Natural killer cell (primary cell): ENCODE measurements around the gene ABR. TPM values are rescaled to one million over a fixed set of nuclear protein-coding genes. Genes with fewer than 3 reads are reported as not detected.

Experiments used
- ATAC-seq, 3 donors: fragments of 150-1000 bp in 2 of 3; fragments of 200-7000 bp in 1 of 3; cut with Tn5 transposase; 1 replicate in 1 of 3; 2 replicates in 2 of 3; pipeline ENCODE4 v1.10.0; 2021; ENCODE audit warnings: mild to moderate bottlenecking in 2 of 3, moderate library complexity in 2 of 3
- DNase-seq, 2 donors: peaks; one replicate each; pipeline versions ENCODE4 v3.0.0 to v3.0.0-alpha.2; 2013 to 2021; ENCODE audit warnings: mixed read lengths in 1 of 2
- H3K27ac ChIP-seq: one replicate; pipeline ENCODE4 v1.5.1; 2013; ENCODE audit warnings: mild to moderate bottlenecking, low read length
- H3K27me3 ChIP-seq: one replicate; pipeline ENCODE4 v1.6.1; 2013; ENCODE audit warnings: low read length; ENCODE audit not compliant: control insufficient read depth, insufficient read depth
- H3K36me3 ChIP-seq: one replicate; pipeline ENCODE4 v1.6.1; 2013; ENCODE audit warnings: low read length; ENCODE audit not compliant: control insufficient read depth, insufficient read depth
- H3K4me1 ChIP-seq: one replicate; pipeline ENCODE4 v1.6.1; 2013; ENCODE audit warnings: low read length; ENCODE audit not compliant: control insufficient read depth, insufficient read depth
- H3K4me3 ChIP-seq: one replicate; pipeline ENCODE4 v1.5.1; 2013; ENCODE audit warnings: low read length
- H3K9me3 ChIP-seq: one replicate; pipeline ENCODE4 v1.6.1; 2013; ENCODE audit warnings: low read length; ENCODE audit not compliant: control insufficient read depth, insufficient read depth
- H3K27ac Mint-ChIP-seq, 2 donors: one replicate each; pipeline ENCODE4 v1.8.0; 2022; ENCODE audit warnings: mild to moderate bottlenecking in 2 of 2, mixed read lengths in 2 of 2, moderate library complexity in 1 of 2
- H3K27me3 Mint-ChIP-seq, 2 donors: one replicate each; pipeline ENCODE4 v1.8.0; 2022; ENCODE audit warnings: low read depth in 2 of 2, mixed read lengths in 2 of 2
- H3K36me3 Mint-ChIP-seq: one replicate; pipeline ENCODE4 v1.8.0; 2022; ENCODE audit warnings: mixed read lengths
- H3K4me1 Mint-ChIP-seq, 2 donors: one replicate each; pipeline ENCODE4 v1.8.0; 2022; ENCODE audit warnings: mixed read lengths in 2 of 2
- H3K4me3 Mint-ChIP-seq: one replicate; pipeline ENCODE4 v1.8.0; 2022; ENCODE audit warnings: mild to moderate bottlenecking, moderate library complexity, mixed read lengths
- H3K9me3 Mint-ChIP-seq, 2 donors: one replicate each; pipeline ENCODE4 v1.8.0; 2022; ENCODE audit warnings: mixed read lengths in 2 of 2
- CTCF ChIP-seq: fragments of 200-600 bp; IDR thresholded peaks from one replicate; pipeline ENCODE4 v1.8.0; 2022; ENCODE audit warnings: antibody characterized with exemption
- WGBS: methylation state at CpG from one replicate; pipeline ENCODE4 v1.1.7; 2013; ENCODE audit warnings: missing lambda C conversion rate; ENCODE audit not compliant: insufficient coverage; 5-methylcytosine and 5-hydroxymethylcytosine counted together
- intact Hi-C: fragments of 100-400 bp; cut with micrococcal nuclease; formaldehyde crosslinking; loops from one replicate; pipeline ENCODE4 v1.14.2; 2022
- total RNA-seq, 4 donors: library from RNA; stranded (reverse); fragments of 120-200 nt in 1 of 4; gene quantifications; one replicate each; pipeline versions ENCODE4 v1.2.3 to v1.2.4, GENCODE V29; 2013 to 2022

Gene ABR
- total RNA-seq, 3 donors from 2014 or later (not counting 1 experiment from before 2014, with no cell fraction given): 155 to 215 (median 163) TPM

DNA sequence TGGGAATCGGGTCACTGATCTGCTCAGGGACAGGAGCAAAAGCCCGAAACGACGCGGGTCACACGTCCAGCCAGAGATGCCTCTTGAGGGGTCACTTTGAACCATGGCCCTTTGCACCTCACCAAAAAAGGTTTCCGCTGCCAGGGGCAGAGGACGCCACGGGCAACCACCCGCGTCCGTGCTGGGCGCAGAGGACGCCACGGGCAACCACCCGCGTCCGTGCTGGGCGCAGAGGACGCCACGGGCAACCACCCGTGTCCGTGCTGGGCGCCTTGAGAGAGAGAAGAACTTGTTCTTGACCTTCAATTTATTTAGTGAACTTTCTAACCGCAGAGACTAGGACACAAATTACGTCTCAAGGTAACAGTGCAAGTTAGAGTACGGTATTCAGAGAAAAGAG is 147.4 kb downstream of the ABR start:
- 87% methylated on average over 27 of the region's 27 CpGs for WGBS
- H3K27ac ChIP-seq: no peak overlapping the region
- H3K4me3 ChIP-seq: no peak overlapping the region
- no peaks in the 10 kb centered on the region for H3K27me3 ChIP-seq
- ATAC-seq (no peak), DNase-seq (no peak)
- H3K9me3 Mint-ChIP-seq: no peaks in the 10 kb centered on the region
- H3K36me3 Mint-ChIP-seq: no peaks in the 10 kb centered on the region
- H3K27me3 Mint-ChIP-seq: no peaks in the 10 kb centered on the region
- peaks cover 7% of the 10 kb centered on the region for H3K36me3 ChIP-seq
- peaks cover 9 to 35% of the 10 kb centered on the region in 2 donors for H3K4me1 Mint-ChIP-seq
- no peaks in the 10 kb centered on the region for H3K9me3 ChIP-seq
- H3K27ac Mint-ChIP-seq: no peak overlapping the region
- H3K4me1 ChIP-seq: peaks cover 7% of the 10 kb centered on the region
- intact Hi-C loops: no loop called here
- no peak overlapping the region for H3K4me3 Mint-ChIP-seq
- no peak for TF ChIP-seq CTCF

GRCh38 chr17:1031711-1032110 is 148.1 kb downstream of the ABR start:
- no peaks in the 10 kb centered on the region for H3K9me3 ChIP-seq
- H3K9me3 Mint-ChIP-seq: no peaks in the 10 kb centered on the region
- WGBS: 82% methylated on average over 23 of the region's 35 CpGs
- DNase-seq: no peak
- H3K27ac Mint-ChIP-seq: no peak overlapping the region
- ATAC-seq: no peak
- H3K4me3 Mint-ChIP-seq: no peak overlapping the region
- intact Hi-C loops: no loop called here
- no peak overlapping the region for H3K27ac ChIP-seq
- TF ChIP-seq CTCF: no peak
- peaks cover 7% of the 10 kb centered on the region for H3K36me3 ChIP-seq
- H3K4me1 Mint-ChIP-seq: peaks cover 8 to 28% of the 10 kb centered on the region in 2 donors
- no peak overlapping the region for H3K4me3 ChIP-seq
- H3K4me1 ChIP-seq: peaks cover 2% of the 10 kb centered on the region
- no peaks in the 10 kb centered on the region for H3K27me3 Mint-ChIP-seq
- H3K27me3 ChIP-seq: no peaks in the 10 kb centered on the region
- H3K36me3 Mint-ChIP-seq: no peaks in the 10 kb centered on the region

- Mint-ChIP-seq H3K4me3 (no peak overlapping the region), H3K36me3 (no peaks in the 10 kb centered on the region), H3K4me1 (peaks cover 0 to 24% of the 10 kb centered on the region in 2 donors), H3K27me3 (no peaks in the 10 kb centered on the region), H3K27ac (no peak overlapping the region), H3K9me3 (no peaks in the 10 kb centered on the region)
- peaks cover 7% of the 10 kb centered on the region for H3K36me3 ChIP-seq
- no peak overlapping the region for H3K27ac ChIP-seq
- DNase-seq: no peak
- no peaks in the 10 kb centered on the region for H3K9me3 ChIP-seq
- H3K27me3 ChIP-seq: no peaks in the 10 kb centered on the region
- 93% methylated on average over 45 of the region's 45 CpGs for WGBS
- peaks cover 2% of the 10 kb centered on the region for H3K4me1 ChIP-seq
- no peak for TF ChIP-seq CTCF
- intact Hi-C loops: no loop called here
- no peak overlapping the region for H3K4me3 ChIP-seq
- ATAC-seq: no peak
These were observed 148.9 kb downstream of the ABR start for GRCh38 chr17:1030684-1031532.
